Brain microvascular endothelial cell (primary cell): ENCODE data around the gene FAM107B.

Experiments used
- DNase-seq: peaks from one replicate; pipeline ENCODE4 v3.0.0-alpha.2; 2020
- H3K27ac ChIP-seq: fragments of 250-450 bp; sonication (Bioruptor Pico); 2 replicates; pipeline ENCODE4 v1.5.1; 2020; ENCODE audit warnings: mild to moderate bottlenecking, moderate library complexity
- H3K27me3 ChIP-seq: fragments of 250-450 bp; sonication (Bioruptor Pico); replicated peaks from 2 replicates; pipeline ENCODE4 v1.5.1; 2020; ENCODE audit warnings: mild to moderate bottlenecking
- H3K36me3 ChIP-seq: fragments of 250-450 bp; sonication (Bioruptor Pico); replicated peaks from 2 replicates; pipeline ENCODE4 v1.5.1; 2020; ENCODE audit warnings: mild to moderate bottlenecking
- H3K4me3 ChIP-seq: 2 replicates; pipeline ENCODE4 v1.5.1; 2011; ENCODE audit warnings: low read depth, mild to moderate bottlenecking, control low read depth, low read length, moderate library complexity
- in situ Hi-C: cut with HindIII; loops from 2 replicates; pipeline ENCODE4 v1.10.0; 2017; ENCODE audit warnings: low sequenced_read_pairs, low pct_ligation_motif_present
- TF ChIP-seq, protein P1 (sequence below): IDR thresholded peaks from 2 replicates; pipeline ENCODE4 v1.5.1; 2011; ENCODE audit warnings: low read depth, mild to moderate bottlenecking, moderate library complexity, low read length, control low read depth, inconsistent platforms; ENCODE audit errors: missing control alignments

Gene FAM107B

DNA sequence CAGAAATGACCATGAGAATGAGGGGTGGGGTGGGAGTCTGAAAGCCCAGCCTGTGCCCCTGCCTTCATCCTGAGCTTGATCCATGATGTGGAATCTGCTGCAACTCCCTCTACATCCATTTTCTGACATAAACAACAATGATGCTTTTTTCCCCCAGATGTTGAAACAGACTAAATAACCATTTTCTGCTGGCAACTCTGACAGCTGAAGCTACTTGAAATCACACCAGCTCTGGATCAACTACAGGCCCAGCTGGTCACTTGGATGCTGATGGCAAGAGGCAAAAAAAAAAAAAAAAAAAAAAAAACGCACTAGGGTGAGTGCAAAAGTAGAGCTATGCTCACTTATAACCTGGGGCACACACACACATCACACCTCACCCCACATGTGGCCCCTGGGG lies 74.2 kb downstream of the FAM107B start:
- Histone ChIP-seq H3K36me3 (no peaks in the 10 kb centered on the region), H3K27ac (no peak overlapping the region), H3K4me3 (no peak overlapping the region), H3K27me3 (no peaks in the 10 kb centered on the region)
- no peak for DNase-seq
- in situ Hi-C loops: no loop called here
- TF ChIP-seq, protein P1, sequence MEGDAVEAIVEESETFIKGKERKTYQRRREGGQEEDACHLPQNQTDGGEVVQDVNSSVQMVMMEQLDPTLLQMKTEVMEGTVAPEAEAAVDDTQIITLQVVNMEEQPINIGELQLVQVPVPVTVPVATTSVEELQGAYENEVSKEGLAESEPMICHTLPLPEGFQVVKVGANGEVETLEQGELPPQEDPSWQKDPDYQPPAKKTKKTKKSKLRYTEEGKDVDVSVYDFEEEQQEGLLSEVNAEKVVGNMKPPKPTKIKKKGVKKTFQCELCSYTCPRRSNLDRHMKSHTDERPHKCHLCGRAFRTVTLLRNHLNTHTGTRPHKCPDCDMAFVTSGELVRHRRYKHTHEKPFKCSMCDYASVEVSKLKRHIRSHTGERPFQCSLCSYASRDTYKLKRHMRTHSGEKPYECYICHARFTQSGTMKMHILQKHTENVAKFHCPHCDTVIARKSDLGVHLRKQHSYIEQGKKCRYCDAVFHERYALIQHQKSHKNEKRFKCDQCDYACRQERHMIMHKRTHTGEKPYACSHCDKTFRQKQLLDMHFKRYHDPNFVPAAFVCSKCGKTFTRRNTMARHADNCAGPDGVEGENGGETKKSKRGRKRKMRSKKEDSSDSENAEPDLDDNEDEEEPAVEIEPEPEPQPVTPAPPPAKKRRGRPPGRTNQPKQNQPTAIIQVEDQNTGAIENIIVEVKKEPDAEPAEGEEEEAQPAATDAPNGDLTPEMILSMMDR: no peak

DNA sequence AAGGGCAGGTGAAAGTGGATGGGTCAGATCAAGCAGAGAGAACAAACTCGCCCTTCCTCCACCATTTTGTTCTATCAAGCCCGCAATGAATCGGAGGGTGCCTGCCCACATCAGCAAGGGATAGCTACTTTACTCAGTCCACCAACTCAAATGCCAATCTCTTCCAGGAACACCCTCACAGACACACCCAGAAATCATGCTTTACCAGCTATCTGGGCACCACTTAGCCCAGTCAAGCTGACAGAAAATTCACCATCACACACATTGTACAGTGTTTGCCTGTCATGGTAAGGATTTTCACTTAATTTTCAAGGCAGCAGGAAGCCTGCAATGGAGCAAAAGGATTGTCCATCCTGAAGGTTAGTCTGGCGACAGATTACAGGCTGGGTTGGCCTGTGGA lies 75.2 kb downstream of the FAM107B start:
- no peak for DNase-seq
- no peaks in the 10 kb centered on the region for H3K36me3 ChIP-seq
- H3K4me3 ChIP-seq: no peak overlapping the region
- in situ Hi-C loops: no loop called here
- H3K27ac ChIP-seq: no peak overlapping the region
- TF ChIP-seq, protein P1: no peak
- no peaks in the 10 kb centered on the region for H3K27me3 ChIP-seq

DNA sequence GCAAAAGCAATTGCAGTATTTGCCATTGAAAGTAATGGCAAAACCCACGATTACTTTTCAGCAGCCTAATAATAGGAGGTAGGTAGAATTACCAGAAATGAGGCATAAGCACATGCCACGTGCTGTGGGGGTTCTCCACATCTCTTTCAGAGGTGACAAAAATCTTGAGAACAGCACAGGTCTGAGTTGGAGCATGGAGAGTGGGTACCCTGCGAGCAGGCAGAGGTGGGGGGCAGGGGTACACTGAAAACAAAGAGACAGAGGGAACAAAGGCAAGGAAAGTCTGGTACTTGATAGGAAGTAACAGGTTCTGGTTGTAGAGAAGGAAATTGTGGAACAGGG lies 75.9 kb downstream of the FAM107B start:
- H3K27ac ChIP-seq: no peak overlapping the region
- in situ Hi-C loops: no loop called here

DNA sequence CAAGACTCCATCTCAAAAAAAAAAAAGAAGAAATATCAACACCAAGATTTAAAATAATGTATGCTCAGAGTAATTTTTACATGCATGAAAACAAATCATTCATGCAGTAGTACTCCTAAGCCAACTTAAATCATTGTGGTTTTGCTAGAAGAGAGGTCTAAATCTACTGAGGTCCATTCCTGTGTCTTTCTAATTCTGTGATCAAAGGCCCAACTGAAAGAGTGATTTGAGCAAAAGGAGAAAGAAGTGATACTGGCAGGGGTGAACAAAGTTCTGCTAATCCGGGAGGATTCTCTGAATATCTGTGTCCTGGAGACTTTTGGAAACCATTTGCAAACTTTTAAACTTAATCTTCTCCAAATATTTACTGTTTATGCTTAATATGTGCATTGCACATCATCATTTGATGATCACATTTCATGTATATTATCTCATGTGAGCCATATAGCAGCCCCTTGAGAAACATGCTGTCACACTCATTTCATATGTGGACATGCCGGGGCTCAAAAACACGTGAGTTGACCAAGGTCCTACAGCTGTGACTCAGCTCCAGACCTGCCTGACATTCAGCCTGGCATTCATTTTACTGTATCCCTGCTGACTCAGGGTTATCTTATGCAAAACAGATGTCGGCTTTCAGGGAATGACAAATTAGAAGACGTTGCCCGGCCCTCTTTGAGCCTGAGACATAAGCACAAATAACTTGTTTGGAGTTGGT lies 76.4 kb downstream of the FAM107B start:
- no peaks in the 10 kb centered on the region for H3K27me3 ChIP-seq
- in situ Hi-C loops: no loop called here
- no peak overlapping the region for H3K27ac ChIP-seq
- H3K36me3 ChIP-seq: no peaks in the 10 kb centered on the region
- peak; percentile 46 for DNase-seq
- TF ChIP-seq, protein P1: no peak
- no peak overlapping the region for H3K4me3 ChIP-seq

More for the DNA sequence above, 75.9 kb downstream of the FAM107B start:
- Histone ChIP-seq H3K36me3 (no peaks in the 10 kb centered on the region), H3K27me3 (no peaks in the 10 kb centered on the region), H3K4me3 (no peak overlapping the region)
- no peak for DNase-seq
- TF ChIP-seq, protein P1: no peak

DNA sequence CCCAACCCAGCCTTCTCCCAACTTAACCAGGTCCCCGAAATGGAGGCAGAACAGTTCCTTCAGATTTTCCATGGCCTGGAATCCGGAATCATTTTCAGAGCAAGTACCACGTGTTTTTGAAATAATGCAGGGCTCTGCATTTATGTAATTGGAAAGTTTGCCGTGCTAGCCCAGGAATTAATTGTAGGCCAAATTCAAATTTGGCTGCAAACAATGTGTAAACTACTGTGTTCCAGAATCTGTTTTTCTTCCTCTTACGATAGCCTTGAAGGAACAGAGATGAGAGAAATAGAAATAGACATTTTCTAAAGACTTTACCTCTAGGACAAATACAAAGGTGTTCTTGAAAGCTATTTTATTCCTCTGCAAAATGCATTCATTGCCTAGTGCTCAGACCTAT lies 77.4 kb downstream of the FAM107B start:
- in situ Hi-C loops: no loop called here
- Histone ChIP-seq H3K4me3 (no peak overlapping the region), H3K36me3 (no peaks in the 10 kb centered on the region), H3K27ac (no peak overlapping the region), H3K27me3 (no peaks in the 10 kb centered on the region)
- TF ChIP-seq, protein P1: no peak
- no peak for DNase-seq

DNA sequence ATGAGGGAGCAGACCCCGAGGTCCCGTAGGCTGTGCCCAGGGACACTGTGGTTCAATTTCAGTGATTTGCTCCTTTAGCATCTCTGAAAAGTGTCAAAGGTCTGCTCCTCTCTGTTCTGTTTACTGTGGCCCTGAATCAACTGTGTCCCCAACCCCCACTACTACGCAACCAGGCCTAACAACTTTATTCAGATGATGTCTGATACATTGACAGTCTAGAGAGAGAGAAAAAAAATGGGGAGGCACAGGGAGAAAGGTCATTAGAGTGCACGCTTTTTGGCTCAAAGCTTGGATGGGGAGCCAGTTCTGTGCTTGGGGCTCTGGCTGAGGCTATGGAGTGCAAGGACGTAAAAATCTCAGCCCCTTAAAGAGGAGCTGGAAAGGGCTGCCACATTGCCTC lies 77.9 kb downstream of the FAM107B start:
- no peak for DNase-seq
- no peaks in the 10 kb centered on the region for H3K36me3 ChIP-seq
- H3K27ac ChIP-seq: no peak overlapping the region
- in situ Hi-C loops: no loop called here
- no peak overlapping the region for H3K4me3 ChIP-seq
- no peaks in the 10 kb centered on the region for H3K27me3 ChIP-seq
- TF ChIP-seq, protein P1: no peak
